Hepatocyte (in vitro differentiated cells): ENCODE data around the gene SPON2.

Experiments used
- CTCF ChIP-seq: fragments of 200-600 bp; sonication (generic); IDR thresholded peaks from 2 replicates; pipeline ENCODE4 v1.5.1; 2016; ENCODE audit warnings: antibody characterized with exemption, mild to moderate bottlenecking; ENCODE audit not compliant: poor library complexity
- EZH2 ChIP-seq: fragments of 200-600 bp; sonication (generic); IDR thresholded peaks from 2 replicates; pipeline ENCODE4 v1.6.1; 2016; ENCODE audit warnings: antibody characterized with exemption, mild to moderate bottlenecking, borderline replicate concordance
- EZH2phosphoT487 ChIP-seq: fragments of 200-600 bp; sonication (generic); IDR thresholded peaks from one replicate; pipeline ENCODE4 v1.6.1; 2018; ENCODE audit warnings: antibody characterized with exemption, mild to moderate bottlenecking, low read depth, moderate library complexity; ENCODE audit not compliant: unreplicated experiment, severe bottlenecking

- TF ChIP-seq CTCF: no peak
- TF ChIP-seq EZH2phosphoT487: no peak
- no peak for TF ChIP-seq EZH2
These were observed 22.8 kb upstream of the SPON2 start for GRCh38 chr4:1195109-1195671.
